ENCODE measurements around the gene DNAH5.
"Not testable (repeated sequence)": the region's sequence is repeated elsewhere in the genome, so short reads cannot be mapped to it uniquely, and the experiment has no call there.

Gene DNAH5

DNA sequence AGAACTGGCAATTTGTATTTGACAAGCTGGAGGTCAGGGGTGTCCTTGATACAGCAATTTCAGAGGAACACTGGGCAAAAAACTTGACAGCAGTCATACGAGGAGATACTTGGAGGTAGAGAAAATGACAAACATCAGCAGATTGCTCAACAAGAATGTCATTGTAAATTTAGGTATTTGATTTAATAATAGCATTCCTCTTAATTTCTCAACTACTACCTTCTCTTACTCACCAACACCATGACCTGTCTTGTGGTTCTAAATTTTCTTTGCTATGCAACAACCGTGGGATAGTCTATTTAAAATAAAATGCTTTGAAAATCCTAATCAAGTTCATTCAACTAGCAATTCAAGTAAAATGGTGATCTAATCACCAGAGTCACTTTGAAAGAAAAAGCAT lies 128.4 kb downstream of the DNAH5 start:
- no peak for DNase-seq

DNA sequence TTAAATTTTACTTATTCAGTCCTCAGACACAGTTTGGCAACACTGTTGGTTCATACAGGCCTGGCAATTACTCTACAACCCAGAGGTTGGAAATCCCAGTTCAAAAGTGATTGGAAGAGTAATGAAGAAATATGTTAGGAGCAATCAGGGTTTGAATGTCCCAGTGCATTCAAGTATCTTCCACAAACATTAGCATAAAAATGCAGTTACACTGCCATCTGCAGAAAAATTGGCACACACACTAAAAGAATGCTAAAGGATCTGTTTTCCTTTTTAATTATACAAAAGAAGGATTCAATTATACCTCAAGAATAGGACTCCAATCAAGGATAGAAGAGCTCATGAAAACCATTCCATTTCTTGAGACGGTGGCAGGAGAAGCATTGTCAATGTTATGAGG lies 130.2 kb downstream of the DNAH5 start:
- DNase-seq = no peak

DNA sequence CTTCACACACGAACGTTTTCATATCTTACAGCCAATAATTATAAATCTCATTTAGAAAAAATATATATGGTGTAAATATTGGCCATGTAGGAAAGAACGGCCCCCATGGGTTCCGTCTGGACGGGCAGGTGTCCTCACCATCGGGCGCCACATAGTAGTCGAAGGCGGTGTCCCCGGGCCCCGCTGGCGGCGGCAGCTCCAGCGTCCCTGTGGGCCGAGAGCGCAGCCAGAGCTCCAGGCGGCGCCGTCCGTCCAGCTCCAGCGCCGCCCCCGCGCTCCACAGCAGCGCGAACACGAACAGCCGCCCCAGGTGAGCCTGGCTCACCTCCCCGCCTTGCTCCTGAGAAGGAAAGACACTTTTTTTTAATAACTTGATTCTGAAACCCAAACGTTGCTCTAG lies 134.6 kb downstream of the DNAH5 start:
- DNase-seq = no peak

DNA sequence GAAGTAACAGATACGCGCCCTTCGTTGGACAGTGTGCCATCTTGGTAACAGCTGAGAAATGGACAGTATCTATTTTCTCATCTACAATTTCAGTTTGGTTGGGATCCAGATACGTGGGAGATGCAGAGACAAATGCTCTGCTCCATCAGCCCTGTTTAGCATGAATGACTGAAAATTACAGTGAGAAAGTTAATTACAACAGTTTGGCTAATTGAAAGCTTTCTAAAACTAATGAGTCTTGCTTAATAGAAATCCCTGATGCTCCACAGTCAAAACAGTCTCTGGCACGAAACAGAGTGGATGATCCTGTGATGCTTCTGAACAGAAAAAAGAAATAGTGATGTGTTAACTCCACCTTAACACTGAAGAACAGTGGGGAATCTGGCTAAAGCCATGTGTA lies 140.2 kb downstream of the DNAH5 start:
- DNase-seq = no peak

DNA sequence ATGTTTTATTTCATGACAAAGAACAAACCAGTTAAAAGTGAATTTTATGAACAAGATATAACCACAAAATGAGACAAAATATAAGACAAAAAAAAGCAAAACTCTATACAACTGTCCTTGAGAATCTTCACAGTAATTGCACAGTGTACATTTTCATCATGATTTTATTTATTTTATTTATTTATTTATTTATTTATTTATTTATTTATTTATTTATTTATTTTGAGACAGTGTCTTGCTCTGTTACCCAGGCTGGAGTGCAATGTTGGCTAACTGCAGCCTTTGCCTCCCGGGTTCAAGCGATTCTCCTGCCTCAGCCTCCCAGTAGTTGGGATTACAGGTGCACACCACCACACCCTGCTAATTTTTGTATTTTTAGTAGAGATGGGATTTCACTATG lies 145.9 kb downstream of the DNAH5 start:
- DNase-seq = not testable (repeated sequence)

DNA sequence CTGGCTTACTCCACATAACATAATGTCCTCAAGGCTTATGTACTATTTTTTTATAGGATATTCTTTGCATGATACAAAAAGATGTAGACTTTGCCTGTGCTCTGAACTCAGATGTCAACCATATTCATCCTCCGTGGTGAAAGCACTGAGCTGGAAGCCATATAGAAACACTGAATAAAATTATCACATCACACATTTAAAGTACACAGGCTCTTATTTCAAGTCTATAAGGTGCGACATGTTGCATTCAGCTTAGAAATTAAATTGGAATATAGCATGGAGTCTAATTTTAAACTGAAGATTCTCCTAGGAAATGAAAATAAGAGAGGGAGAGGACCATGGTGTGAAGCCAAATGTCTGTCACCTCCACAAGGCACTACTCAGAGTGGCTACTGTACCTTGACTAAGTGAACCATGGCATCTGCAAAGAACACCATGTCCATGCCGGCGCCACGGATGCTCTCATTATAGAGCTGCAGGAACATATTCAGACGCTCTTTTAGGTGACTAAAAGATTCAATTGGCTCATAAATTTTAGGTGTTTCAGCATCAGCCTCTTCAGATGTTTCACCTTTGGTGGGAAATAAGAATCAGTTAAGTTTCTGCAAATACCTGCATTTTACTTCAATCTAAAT lies 158.6 kb downstream of the DNAH5 start:
- DNase-seq = no peak

DNA sequence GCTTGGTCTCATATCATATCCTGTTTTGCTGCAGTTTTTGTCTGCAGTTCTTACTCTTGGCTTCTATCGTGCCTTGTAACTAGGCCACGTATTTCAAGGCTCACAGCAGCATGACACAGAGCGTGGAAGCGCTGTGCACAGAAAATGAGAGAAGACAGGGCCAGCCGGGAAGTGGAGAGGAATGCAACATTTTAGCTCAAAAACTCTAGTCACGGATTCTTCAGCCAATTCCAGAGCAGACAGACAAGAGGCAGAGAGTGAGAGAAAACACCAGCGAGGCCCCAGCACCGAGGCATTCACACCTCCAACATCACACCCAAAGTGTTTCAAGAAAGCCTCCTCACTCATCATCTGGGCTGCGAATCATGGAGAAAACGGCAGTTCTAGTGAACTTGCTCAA lies 160.8 kb downstream of the DNAH5 start:
- no peak for DNase-seq

DNA sequence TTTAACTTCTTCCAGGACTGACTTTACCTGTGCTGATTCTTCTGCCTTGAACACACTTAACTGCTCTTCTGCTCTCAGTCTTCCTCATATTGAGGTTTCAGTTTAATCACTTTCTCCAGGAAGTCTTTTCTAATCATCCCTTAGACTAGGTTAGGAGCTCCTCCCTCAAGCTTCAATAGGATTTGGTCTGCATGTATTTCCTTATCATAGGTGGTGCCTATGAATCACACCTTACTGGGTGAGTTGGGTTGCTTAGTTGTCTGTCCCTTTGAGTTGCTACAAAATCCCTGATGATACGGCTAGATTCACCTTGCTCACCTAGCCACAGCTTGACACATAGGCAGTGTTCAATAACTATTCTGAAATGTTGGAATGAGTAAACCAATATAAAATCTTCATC lies 164.4 kb downstream of the DNAH5 start:
- DNase-seq = no peak

DNA sequence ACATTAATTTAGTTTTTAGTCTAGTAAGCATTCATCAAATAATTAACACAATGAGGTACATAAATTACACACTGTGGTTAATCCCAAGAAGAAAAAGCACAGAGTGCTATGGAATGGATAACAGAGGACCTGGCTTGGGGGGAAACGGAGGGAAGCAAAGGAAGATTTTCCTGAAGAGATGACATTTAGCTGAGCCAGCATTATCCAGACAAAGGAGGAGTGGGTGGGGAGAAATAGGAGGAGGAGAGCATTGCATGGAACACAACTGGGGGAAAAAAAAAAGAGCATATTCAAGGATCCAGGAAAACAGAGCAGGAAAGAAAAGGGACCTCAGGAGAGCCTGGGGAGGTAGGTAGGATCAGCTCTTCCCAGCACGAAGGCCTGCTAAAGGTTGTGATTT lies 170.8 kb downstream of the DNAH5 start:
- no peak for DNase-seq

DNA sequence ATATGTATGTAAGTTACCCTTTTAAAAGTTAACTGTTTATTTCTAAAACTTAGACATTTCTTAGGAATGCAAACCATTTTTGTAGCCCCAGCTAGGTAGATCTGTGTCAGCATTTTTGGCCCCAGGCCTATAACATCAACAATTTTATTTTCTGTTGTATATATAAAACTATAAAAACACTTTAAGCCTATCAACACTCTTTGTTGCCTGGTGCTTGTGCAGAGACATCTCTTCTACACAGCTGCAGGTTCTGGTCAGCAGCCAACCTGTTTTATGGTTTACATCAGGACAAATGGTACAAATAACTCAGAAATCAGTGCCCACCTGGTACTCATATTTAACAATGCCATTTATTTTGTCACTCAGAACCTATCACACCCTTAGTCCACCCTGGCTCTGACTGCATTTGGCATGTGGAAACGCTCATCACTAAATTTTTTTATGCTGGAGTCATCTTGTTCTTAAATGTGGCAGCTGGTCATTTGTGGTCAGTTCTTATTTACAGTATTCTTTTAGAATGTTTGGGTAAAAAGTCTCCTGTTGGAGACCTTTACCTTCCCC lies 173.4 kb downstream of the DNAH5 start:
- no peak for DNase-seq

DNA sequence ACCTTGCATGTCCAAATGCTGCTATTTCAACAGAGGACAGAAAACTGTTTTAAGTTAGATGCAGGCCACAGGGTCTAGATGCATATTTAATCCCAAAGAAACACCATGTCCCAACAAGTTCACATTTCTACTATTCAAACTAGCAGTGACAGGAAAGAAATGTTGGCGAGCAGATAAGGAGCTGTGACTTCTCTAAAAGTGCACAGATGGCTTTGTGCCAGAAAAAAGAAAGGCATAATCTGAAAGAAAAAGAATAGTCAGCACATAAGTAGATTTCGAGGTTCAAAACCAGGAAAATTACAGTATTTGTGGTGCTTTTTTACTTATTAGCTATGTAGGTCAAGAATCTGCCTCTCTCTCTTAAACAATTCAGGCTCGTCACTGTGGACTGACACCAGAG lies 178.3 kb downstream of the DNAH5 start:
- no peak for DNase-seq

DNA sequence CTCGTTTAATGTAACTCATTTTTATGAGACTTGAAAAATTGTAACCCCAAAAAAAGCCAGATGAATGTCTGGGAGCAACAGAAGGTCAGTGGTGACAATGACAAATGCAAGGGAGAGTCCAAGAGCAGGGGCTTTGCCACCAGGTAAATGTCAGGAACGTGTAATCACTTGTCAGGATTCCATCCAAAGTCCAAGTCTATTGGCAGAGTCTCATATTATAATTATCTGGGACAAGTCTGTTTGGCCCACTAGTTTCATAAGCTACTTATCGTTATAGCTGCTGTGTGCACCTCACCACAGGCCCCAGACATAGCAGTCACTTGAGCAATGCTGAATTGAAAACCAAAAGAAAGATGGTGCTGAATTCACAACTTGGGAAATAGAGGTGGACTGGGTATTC lies 180.8 kb downstream of the DNAH5 start:
- no peak for DNase-seq

DNA sequence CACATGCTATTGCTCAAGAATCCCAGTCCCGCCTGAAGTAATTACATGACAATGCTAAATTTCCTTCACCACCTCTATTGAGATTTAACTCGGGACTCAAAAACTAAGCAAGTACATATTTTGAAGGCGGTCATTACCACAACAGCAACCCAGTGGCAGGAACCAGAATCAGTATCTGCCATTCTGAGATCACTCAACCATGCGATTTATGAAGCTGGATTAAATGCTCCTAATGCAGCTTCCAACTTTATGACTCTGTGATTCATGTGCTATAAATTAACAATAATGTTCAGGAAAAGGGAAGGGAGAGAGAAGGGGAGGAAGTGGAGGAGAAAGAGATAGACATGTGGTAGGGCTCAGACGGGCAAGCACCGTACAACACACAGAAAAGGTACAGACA lies 194.7 kb downstream of the DNAH5 start:
- DNase-seq = no peak

DNA sequence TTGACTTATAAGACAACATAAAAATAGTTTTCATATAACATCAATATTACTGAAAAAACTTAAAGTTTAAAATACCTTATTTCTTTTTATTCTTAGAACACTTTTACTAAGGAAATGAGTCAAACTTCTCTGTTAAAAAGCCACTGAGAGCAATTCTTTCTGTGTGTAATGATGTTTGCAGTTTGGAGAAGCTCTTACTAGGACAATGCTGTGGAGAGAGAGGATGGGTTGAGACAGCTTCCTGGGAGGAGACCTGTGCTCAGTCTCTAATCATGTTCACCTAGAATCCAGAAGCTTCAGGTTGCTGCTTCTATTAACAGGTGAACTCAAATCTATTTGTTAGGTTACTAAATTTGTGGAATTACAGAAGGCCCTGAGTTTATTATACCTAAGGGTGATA lies 198.5 kb downstream of the DNAH5 start:
- DNase-seq = no peak

DNA sequence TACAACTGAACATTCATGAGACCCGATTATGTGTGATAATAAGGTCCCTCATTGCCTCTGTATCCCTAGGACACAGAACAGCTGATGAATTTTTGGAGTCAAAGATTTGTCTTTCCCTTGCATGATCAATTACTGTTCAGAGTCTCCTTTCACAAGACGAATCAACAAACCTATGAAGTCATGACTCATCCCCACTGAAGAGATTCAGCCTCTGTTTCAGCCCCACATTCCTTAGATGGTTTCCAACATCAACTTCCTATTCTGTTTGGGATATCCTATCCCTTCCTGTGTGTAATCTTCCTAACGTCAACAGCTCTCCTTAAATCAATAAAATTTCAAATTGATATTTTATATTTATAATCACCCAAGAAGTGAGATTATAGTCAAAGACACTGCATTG lies 199.0 kb downstream of the DNAH5 start:
- no peak for DNase-seq

DNA sequence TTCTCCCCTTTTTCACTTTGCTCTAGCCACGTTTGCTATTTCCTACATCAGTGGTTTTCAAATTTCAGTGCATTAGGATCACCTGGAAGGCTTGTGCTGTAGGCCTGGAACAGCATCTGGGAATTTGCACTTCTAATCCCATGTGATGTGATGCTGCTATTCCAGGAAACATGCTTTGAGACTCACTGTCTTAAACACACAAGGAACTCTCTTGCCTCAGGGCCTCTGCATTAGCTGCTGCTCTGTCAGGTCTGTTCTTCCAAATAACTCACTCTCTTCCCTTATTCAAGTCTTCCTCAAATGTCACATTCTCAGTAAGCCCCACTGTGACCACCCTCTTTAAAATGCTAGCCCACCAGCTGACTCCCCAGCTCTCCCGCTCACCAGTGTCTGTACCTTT lies 204.0 kb downstream of the DNAH5 start:
- peak; percentile 45 for DNase-seq

DNA sequence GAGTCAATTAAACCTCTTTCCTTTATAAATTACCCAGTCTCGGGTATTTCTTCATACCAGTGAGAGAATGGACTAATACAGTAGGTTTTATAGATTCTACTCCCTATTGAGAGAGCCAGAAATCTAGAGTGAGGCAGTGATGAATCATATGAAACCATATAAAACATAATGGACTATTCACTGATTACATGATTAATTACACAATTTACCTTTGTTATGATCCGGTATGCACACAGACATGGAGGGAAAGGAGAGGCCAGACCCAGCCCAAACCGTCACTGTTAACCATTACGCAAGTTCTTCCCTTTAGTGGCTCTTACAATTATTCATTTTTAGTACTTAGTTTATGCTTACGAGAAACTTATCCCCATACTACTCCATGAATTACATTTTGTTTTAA lies 205.0 kb downstream of the DNAH5 start:
- no peak for DNase-seq

DNA sequence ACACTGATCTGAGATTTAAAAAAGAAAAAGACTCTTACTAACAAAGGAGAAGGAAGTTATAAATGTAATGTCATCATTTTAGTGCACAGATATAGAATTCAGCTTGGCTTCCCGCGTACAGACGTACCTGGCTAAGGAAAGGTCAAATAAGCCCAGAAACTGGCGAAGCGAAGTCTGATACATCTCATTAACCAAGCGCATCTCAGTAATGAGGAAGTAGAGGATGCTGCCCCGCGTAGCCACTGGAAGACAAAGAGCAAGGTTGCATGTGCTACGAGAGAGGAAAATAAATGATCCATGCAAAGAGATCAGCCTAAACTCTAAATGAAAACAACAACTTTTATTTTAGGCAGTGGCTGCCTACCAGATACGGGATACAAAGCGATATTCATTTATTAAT lies 208.8 kb downstream of the DNAH5 start:
- no peak for DNase-seq

DNA sequence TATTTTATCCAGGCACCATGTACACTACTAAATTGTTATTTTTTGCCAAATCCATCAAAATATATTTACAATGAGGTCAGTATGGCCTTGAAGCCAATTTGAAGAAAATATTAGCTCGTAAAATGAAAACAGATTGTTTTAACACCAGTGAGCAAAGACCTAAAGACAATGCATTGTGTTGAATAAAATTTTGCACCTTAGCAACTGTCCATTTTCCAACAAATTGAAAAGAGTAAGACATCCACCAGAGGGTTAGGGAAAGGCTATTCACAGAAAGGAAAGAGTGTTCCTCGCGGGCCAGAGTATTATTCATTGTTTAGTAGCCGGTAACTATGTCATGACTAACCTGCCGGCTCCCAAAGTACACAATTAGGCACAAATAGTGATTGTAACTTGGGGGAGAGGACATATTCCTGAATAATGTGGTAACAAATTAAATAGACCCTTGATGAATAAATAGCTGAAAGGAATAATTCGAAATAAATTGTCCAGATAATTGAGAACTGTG lies 213.3 kb downstream of the DNAH5 start:
- no peak for DNase-seq

DNA sequence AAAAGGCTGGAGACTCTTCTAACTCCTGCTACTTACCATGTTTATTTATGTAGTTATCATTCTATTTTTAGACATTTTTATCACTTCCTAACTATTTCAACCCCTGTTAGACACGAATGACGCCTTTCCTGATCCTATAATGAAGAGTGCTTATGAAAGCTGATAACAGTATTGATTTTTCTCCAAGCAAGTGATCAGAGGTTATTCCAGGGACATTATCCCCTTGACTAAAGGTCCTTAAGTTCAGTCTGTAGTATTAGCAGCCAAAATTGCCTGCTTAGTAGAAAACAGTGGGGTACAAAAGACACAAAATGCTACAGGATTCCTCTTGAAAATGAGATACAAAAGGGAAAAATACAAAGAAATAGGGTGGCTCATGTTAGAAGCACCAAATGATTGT lies 235.6 kb downstream of the DNAH5 start:
- no peak for DNase-seq

DNA sequence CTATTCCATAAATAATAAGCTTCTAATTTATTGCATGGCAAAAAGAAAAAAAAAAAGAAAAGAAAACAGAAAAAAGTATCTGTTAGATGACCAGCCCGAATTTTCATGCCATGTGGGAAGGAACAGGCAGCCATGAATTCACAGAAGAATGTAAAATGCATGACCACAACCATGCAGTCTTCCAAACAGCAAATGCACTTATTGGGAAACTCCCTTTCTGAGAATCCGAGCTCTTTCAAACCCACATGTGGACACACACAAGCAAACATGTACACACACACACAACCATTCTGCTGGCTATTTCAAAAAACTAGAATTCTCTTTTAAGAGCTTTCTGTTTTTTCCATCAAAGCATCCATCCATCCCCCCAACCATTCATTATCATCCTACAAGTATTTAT lies 236.1 kb downstream of the DNAH5 start:
- DNase-seq = no peak

DNA sequence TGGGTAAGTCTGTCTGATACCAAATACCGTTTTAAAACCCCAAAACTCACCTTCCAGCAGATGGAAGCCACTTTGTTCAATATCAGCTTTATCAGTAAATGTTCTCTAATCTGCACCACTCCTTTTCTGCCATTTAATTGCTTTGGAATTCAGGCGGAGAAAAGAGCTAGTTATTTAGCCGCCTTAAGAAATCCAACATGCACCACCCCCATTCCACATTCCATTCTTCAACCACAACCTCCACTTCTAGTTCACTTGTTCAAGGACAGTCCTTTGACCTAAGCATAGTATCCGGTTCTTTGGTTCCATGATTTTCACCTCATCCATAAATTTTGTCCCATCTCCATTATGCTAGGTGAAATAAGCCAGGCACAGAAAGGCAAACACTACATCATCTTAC lies 240.1 kb downstream of the DNAH5 start:
- DNase-seq = no peak

DNA sequence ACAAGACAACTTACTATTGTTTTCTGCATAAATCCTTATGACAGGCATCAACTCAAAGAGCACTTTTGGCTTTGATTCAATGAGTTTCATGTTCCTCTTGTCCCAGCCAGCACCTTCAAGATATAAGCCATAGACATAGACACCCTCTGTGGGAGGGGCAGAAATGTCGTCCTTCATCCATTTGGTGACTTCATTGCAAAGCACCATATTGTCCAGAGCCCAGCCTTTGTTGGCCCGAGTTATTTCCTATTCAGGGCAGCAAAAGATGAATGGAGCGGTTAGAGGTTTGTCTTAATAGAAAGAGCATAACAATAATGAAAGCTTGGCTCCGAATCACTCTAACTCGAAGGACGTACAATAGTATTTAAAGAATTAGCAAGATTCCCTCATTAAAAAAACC lies 243.9 kb downstream of the DNAH5 start:
- no peak for DNase-seq

DNA sequence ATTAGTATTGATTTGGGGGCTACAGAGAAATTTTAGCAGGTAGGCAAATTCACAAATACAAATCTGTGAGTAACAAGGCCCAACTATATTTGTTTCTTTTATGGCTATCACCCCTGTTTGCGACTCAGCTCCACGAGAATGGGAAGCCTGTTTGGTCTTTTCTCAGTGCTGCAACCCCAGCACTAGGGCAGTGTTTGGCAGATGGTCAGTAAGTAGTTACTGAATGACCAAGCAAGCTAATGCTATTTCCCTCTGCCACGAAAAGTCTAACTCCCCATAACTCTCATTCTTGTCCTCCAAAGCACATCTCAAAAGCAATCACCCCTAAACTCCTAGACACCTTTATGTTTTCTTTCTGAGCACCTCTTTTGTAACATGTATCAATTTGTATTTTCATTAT lies 245.6 kb downstream of the DNAH5 start:
- no peak for DNase-seq

DNA sequence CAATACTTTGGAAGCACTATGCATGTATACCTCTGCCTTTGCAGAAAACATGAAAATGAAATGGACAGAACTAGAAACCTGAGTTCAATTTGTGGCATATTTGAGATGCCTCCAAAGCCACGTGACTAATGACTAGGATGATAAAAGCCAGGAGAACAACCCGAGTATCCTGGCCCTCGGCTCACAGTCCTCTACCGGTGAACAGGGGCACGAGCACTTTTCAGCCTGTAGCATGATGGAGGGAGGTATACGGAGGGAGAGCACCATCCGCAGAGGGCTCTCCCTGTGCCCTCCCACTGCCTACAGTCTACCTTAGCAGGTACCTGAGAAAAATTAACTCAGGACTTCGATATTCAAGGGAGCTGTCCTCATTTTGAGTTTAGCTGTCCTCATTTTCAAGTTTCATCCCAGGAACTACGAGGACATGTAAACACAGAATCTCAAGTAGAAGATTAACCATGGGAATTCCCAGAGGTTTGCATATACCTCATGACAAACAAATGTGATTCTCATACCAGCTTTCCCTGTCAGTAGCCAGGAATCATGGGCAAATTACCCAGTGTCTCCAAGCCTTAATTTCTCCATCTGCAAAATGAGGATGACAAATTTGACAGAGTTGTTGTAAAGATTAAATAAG lies 249.3 kb downstream of the DNAH5 start:
- DNase-seq = no peak

Measured in eye (tissue), 1 donor.